Measurements from ENCODE around the gene ZNF606. TPM values are rescaled to one million over a fixed set of nuclear protein-coding genes. Genes with fewer than 3 reads are reported as not detected.
A peak's percentile ranks its signal among the peaks of the same experiment; 100 is the strongest.

Gene ZNF606
- total RNA-seq, 6 experiments from 2014 or later: 3.1 to 7.1 (median 5.0) TPM

DNA sequence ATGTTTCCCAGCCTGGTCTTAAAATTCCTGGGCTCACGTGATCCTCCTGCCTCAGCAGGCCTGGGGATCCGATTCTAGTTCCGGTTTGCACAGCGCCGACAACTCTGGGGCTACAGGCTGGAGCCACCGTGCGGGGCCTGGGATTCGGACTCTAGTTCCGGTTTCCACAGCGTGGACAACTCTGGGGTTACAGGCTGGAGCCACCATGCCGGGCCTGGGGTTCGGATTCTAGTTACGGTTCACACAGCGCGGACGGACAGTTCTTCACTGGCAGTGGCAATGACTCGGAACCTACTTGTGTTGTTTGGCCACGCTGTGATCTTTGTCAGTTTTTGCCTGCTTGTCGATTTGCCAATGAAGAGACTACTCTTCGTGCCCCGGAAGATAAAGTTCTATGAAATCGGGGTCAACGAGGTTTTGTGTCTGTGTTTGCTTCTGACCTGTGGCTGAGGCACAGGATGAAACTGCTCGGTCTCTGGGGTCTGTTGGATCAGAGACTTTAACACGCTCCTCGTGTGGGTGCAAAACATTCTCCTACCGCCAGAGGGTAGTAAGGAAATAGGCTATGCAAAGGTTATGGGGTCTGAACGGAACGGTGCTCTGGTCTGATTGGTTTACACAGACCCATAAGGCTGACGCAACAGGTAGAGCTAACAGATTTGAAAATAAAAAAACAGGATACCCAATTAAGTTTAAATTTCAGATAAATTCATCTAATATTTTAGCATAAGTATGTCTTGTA is 19.1 kb upstream of the ZNF606 start:
- Histone ChIP-seq H3K27me3 (no peaks in the 10 kb centered on the region), H3K9me3 (no peaks in the 10 kb centered on the region)
- DNase-seq: no peak

DNA sequence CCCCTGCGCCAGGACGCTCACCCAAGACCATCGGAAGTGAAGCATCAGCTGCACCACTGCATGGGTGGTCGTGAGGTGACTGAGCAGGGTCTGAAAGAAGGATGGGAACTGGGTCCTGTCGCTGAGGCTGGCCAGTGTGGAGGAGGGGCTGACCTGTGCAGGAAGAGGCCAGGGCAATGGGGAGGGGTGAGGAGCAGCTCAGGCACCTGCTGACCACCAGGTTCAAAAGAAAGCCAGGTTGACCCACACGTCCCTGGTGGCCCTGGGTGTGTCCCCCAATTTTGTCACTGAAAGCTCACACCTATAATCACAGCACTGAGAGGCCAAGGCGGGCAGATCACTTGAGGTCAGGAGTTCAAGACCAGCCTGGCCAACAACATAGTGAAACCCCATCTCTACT is 17.5 kb upstream of the ZNF606 start:
- H3K4me3 ChIP-seq: no peak overlapping the region
- no peaks in the 10 kb centered on the region for H3K27me3 ChIP-seq
- ATAC-seq (no peak), DNase-seq (no peak)
- intact Hi-C loops (cut with DNase I): loop anchor here in 1 of 2 donors (5.0 kb wide), 1 partner anchor 137 kb away; no protein-coding TSS in a partner anchor
- no peaks in the 10 kb centered on the region for H3K4me1 ChIP-seq
- WGBS (ENCODE audit: insufficient coverage, low coverage, low lambda C conversion rate, missing lambda C conversion rate): 40% methylated on average over 1 of the region's 7 CpGs
- H3K9me3 ChIP-seq: no peaks in the 10 kb centered on the region
- H3K36me3 ChIP-seq: no peaks in the 10 kb centered on the region
- no peak for TF ChIP-seq POLR2A (IDR thresholded peaks at IDR 0.05)
- TF ChIP-seq, protein P1, sequence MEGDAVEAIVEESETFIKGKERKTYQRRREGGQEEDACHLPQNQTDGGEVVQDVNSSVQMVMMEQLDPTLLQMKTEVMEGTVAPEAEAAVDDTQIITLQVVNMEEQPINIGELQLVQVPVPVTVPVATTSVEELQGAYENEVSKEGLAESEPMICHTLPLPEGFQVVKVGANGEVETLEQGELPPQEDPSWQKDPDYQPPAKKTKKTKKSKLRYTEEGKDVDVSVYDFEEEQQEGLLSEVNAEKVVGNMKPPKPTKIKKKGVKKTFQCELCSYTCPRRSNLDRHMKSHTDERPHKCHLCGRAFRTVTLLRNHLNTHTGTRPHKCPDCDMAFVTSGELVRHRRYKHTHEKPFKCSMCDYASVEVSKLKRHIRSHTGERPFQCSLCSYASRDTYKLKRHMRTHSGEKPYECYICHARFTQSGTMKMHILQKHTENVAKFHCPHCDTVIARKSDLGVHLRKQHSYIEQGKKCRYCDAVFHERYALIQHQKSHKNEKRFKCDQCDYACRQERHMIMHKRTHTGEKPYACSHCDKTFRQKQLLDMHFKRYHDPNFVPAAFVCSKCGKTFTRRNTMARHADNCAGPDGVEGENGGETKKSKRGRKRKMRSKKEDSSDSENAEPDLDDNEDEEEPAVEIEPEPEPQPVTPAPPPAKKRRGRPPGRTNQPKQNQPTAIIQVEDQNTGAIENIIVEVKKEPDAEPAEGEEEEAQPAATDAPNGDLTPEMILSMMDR (IDR thresholded peaks at IDR 0.05): no peak
- H3K27ac ChIP-seq: no peak overlapping the region

More for the DNA sequence above, 19.1 kb upstream of the ZNF606 start:
- peak; percentile 75 to 81 (median 78) for ATAC-seq
- 8% methylated on average over 14 of the region's 30 CpGs for WGBS (ENCODE audit: insufficient coverage, low coverage, low lambda C conversion rate, missing lambda C conversion rate)
- TF ChIP-seq, protein P1 (IDR thresholded peaks at IDR 0.05): peak; percentile 37 to 47 (median 40)
- TF ChIP-seq POLR2A (IDR thresholded peaks at IDR 0.05): no peak
- Histone ChIP-seq H3K27ac (no peak overlapping the region), H3K4me1 (no peaks in the 10 kb centered on the region), H3K4me3 (no peak overlapping the region), H3K36me3 (no peaks in the 10 kb centered on the region)
- intact Hi-C loops (cut with DNase I): loop anchor here in 1 of 2 donors (5.0 kb wide), 1 partner anchor 136 kb away; no protein-coding TSS in a partner anchor

DNA sequence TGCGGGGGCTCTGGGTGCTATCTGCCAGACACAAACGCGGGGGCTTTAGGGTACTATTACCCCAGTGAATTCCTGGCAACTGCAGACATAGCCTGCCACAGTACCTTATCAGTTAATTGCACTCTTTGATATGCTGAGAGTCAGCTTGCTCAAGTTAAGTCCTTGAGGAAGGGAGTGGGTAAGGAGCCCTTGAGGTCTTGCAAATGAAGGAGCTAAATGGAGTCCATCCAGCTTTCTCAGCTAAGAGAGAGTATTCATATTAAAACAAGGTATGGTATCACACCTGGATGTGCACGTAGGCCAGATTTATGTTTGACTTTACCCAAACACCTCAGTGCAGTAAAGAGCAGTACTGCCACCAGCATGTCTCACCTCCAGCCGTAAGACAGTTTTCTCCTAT is 11.5 kb upstream of the ZNF606 start:
- DNase-seq (no peak), ATAC-seq (no peak)
- TF ChIP-seq POLR2A (IDR thresholded peaks at IDR 0.05): no peak
- TF ChIP-seq, protein P1 (IDR thresholded peaks at IDR 0.05): no peak
- H3K4me3 ChIP-seq: no peak overlapping the region
- no peaks in the 10 kb centered on the region for H3K4me1 ChIP-seq
- H3K9me3 ChIP-seq: no peaks in the 10 kb centered on the region
- intact Hi-C loops (cut with DNase I): no loop called here
- WGBS (ENCODE audit: insufficient coverage, low coverage, low lambda C conversion rate, missing lambda C conversion rate): 38% methylated on average over 5 of the region's 5 CpGs
- no peak overlapping the region for H3K27ac ChIP-seq
- no peaks in the 10 kb centered on the region for H3K27me3 ChIP-seq
- no peaks in the 10 kb centered on the region for H3K36me3 ChIP-seq

DNA sequence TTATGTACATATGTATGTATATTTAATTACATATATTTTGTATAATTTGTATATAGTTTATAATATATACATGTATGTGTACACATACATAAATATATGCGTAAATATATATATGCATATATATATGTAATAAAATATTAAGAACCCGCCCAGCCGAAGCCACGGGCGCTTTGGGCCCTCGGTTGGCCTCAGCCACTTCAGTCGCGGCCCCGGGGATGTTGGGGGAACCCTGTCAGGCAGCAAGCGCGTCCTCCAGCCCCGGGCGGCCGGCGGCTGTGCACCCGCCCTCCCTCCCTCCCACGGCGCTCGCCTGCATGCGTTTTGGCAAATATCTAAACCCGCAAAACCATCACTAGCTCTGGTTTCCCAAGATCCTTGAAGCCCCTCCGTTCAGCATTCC is 7.9 kb upstream of the ZNF606 start:
- Histone ChIP-seq H3K27ac (no peak overlapping the region), H3K36me3 (peaks cover 0 to 4% (median 0%) of the 10 kb centered on the region in 4 donors), H3K27me3 (no peaks in the 10 kb centered on the region), H3K9me3 (peaks cover 0 to 5% (median 0%) of the 10 kb centered on the region in 4 donors), H3K4me1 (no peaks in the 10 kb centered on the region), H3K4me3 (no peak overlapping the region)
- intact Hi-C loops (cut with DNase I): no loop called here
- TF ChIP-seq POLR2A (IDR thresholded peaks at IDR 0.05): no peak
- TF ChIP-seq, protein P1 (IDR thresholded peaks at IDR 0.05): no peak
- ATAC-seq (no peak), DNase-seq (no peak)
- WGBS (ENCODE audit: insufficient coverage, low coverage, low lambda C conversion rate, missing lambda C conversion rate): 60% methylated on average over 9 of the region's 22 CpGs

Data from right lobe of liver (tissue), 6 donors.